Stimulated activated naive B cell treated with anti-CD40 and anti-IgM and Interleukin-4, amounts not matched to agents 10 μg/mL and 1 μg/mL and 100 μg/mL, for 72 hours (primary cell): ENCODE results near the gene LPAR2.

Experiments used
- ATAC-seq, 2 donors: fragments of 150-1000 bp; cut with Tn5 transposase; replicated peaks; 2 replicates each; pipeline ENCODE4 v1.10.0; 2021; ENCODE audit warnings: moderate library complexity in 1 of 2
- DNase-seq: peaks from one replicate; pipeline ENCODE4 v3.0.0; 2021
- H3K27ac Mint-ChIP-seq: one replicate; pipeline ENCODE4 v1.8.0; 2022; ENCODE audit warnings: mild to moderate bottlenecking, mixed read lengths
- H3K27me3 Mint-ChIP-seq, 2 donors: one replicate each; pipeline ENCODE4 v1.8.0; 2022; ENCODE audit warnings: mixed read lengths in 2 of 2
- H3K36me3 Mint-ChIP-seq, 2 donors: one replicate each; pipeline ENCODE4 v1.8.0; 2022; ENCODE audit warnings: mixed read lengths in 2 of 2, mild to moderate bottlenecking in 1 of 2
- H3K4me1 Mint-ChIP-seq, 2 donors: one replicate each; pipeline ENCODE4 v1.8.0; 2022; ENCODE audit warnings: mixed read lengths in 2 of 2, mild to moderate bottlenecking in 1 of 2
- H3K4me3 Mint-ChIP-seq, 2 donors: one replicate each; pipeline ENCODE4 v1.8.0; 2022; ENCODE audit warnings: mild to moderate bottlenecking in 2 of 2, mixed read lengths in 2 of 2, moderate library complexity in 1 of 2
- H3K9me3 Mint-ChIP-seq, 2 donors: one replicate each; pipeline ENCODE4 v1.8.0; 2022; ENCODE audit warnings: mixed read lengths in 2 of 2, mild to moderate bottlenecking in 1 of 2

The LPAR2 gene

GRCh38 chr19:19587771-19588170 lies 40.2 kb downstream of the LPAR2 start:
- H3K27ac Mint-ChIP-seq: no peak overlapping the region
- H3K4me3 Mint-ChIP-seq: no peak overlapping the region
- H3K9me3 Mint-ChIP-seq: no peaks in the 10 kb centered on the region
- H3K36me3 Mint-ChIP-seq: no peaks in the 10 kb centered on the region
- no peaks in the 10 kb centered on the region for H3K27me3 Mint-ChIP-seq
- DNase-seq (no peak), ATAC-seq (no peak)
- H3K4me1 Mint-ChIP-seq: peaks cover 0 to 10% of the 10 kb centered on the region in 2 donors

- no peak for DNase-seq
- no peaks in the 10 kb centered on the region for H3K36me3 Mint-ChIP-seq
- no peak overlapping the region for H3K27ac Mint-ChIP-seq
- no peaks in the 10 kb centered on the region for H3K9me3 Mint-ChIP-seq
- peaks cover 0 to 3% of the 10 kb centered on the region in 2 donors for H3K4me1 Mint-ChIP-seq
- H3K27me3 Mint-ChIP-seq: no peaks in the 10 kb centered on the region
- H3K4me3 Mint-ChIP-seq: no peak overlapping the region
- ATAC-seq: no peak
These were observed 43.7 kb downstream of the LPAR2 start for GRCh38 chr19:19584356-19584755.

- no peak for DNase-seq
- Mint-ChIP-seq H3K9me3 (no peaks in the 10 kb centered on the region), H3K4me1 (peaks cover 0 to 3% of the 10 kb centered on the region in 2 donors), H3K36me3 (no peaks in the 10 kb centered on the region), H3K4me3 (no peak overlapping the region), H3K27me3 (no peaks in the 10 kb centered on the region), H3K27ac (no peak overlapping the region)
- ATAC-seq: no peak
These were observed 45.5 kb downstream of the LPAR2 start for GRCh38 chr19:19582471-19582870.

- Mint-ChIP-seq H3K27me3 (no peaks in the 10 kb centered on the region), H3K9me3 (no peaks in the 10 kb centered on the region), H3K27ac (no peak overlapping the region), H3K4me1 (peaks cover 0 to 3% of the 10 kb centered on the region in 2 donors), H3K4me3 (no peak overlapping the region), H3K36me3 (no peaks in the 10 kb centered on the region)
- DNase-seq (no peak), ATAC-seq (no peak)
These were observed 46.6 kb downstream of the LPAR2 start for GRCh38 chr19:19581391-19581790.

- no peaks in the 10 kb centered on the region for H3K36me3 Mint-ChIP-seq
- peaks cover 0 to 3% of the 10 kb centered on the region in 2 donors for H3K4me1 Mint-ChIP-seq
- no peaks in the 10 kb centered on the region for H3K27me3 Mint-ChIP-seq
- H3K4me3 Mint-ChIP-seq: no peak overlapping the region
- no peak overlapping the region for H3K27ac Mint-ChIP-seq
- ATAC-seq: no peak
- no peaks in the 10 kb centered on the region for H3K9me3 Mint-ChIP-seq
- no peak for DNase-seq
These were observed 47.6 kb downstream of the LPAR2 start for GRCh38 chr19:19580418-19580817.

GRCh38 chr19:19579533-19580361 lies 48.3 kb downstream of the LPAR2 start:
- ATAC-seq (no peak), DNase-seq (no peak)
- H3K36me3 Mint-ChIP-seq: no peaks in the 10 kb centered on the region
- H3K27me3 Mint-ChIP-seq: no peaks in the 10 kb centered on the region
- H3K4me3 Mint-ChIP-seq: no peak overlapping the region
- H3K27ac Mint-ChIP-seq: no peak overlapping the region
- H3K9me3 Mint-ChIP-seq: no peaks in the 10 kb centered on the region
- peaks cover 0 to 3% of the 10 kb centered on the region in 2 donors for H3K4me1 Mint-ChIP-seq

- no peaks in the 10 kb centered on the region for H3K9me3 Mint-ChIP-seq
- H3K4me3 Mint-ChIP-seq: no peak overlapping the region
- no peak for DNase-seq
- H3K4me1 Mint-ChIP-seq: peaks cover 0 to 3% of the 10 kb centered on the region in 2 donors
- H3K36me3 Mint-ChIP-seq: no peaks in the 10 kb centered on the region
- ATAC-seq: no peak
- H3K27ac Mint-ChIP-seq: no peak overlapping the region
- no peaks in the 10 kb centered on the region for H3K27me3 Mint-ChIP-seq
These were observed 49.8 kb downstream of the LPAR2 start for GRCh38 chr19:19578252-19578651.

GRCh38 chr19:19575411-19575810 lies 52.6 kb downstream of the LPAR2 start:
- H3K27ac Mint-ChIP-seq: no peak overlapping the region
- ATAC-seq: no peak

More at GRCh38 chr19:19575411-19575810, 52.6 kb downstream of the LPAR2 start:
- Mint-ChIP-seq H3K27me3 (no peaks in the 10 kb centered on the region), H3K4me3 (no peak overlapping the region), H3K36me3 (peaks cover 0 to 4% of the 10 kb centered on the region in 2 donors), H3K4me1 (no peaks in the 10 kb centered on the region), H3K9me3 (no peaks in the 10 kb centered on the region)
- DNase-seq: no peak
